GM23338 (cell line): ENCODE measurements around the gene CHMP6. TPM values are rescaled to one million over a fixed set of nuclear protein-coding genes. Genes with fewer than 3 reads are reported as not detected.

ENCODE experiments used
- ATAC-seq: fragments of 200-7000 bp; cut with Tn5 transposase; 3 replicates; pipeline ENCODE4 v1.9.1; 2020
- DNase-seq: peaks from one replicate; pipeline ENCODE4 v3.0.0-alpha.2; 2015; ENCODE audit warnings: low spot score
- H2AFZ ChIP-seq: fragments of 200-600 bp; sonication (generic); 2 replicates; pipeline ENCODE4 v1.8.0; 2016; ENCODE audit warnings: antibody characterized with exemption, mild to moderate bottlenecking, moderate library complexity
- H3F3A ChIP-seq: fragments of 200-600 bp; sonication (generic); replicated peaks from 2 replicates; pipeline ENCODE4 v1.8.0; 2017; ENCODE audit warnings: antibody characterized with exemption, mixed run types, low read depth
- H3K27ac ChIP-seq: fragments of 200-600 bp; sonication (generic); 2 replicates; pipeline ENCODE4 v1.6.1; 2016; ENCODE audit warnings: low read depth
- H3K27me3 ChIP-seq: fragments of 200-600 bp; sonication (generic); 2 replicates; pipeline ENCODE4 v1.8.0; 2016; ENCODE audit warnings: mild to moderate bottlenecking, mixed run types, moderate library complexity; ENCODE audit not compliant: insufficient read depth
- H3K36me3 ChIP-seq: fragments of 200-600 bp; sonication (generic); 2 replicates; pipeline ENCODE4 v1.8.0; 2016; ENCODE audit warnings: mild to moderate bottlenecking; ENCODE audit not compliant: insufficient read depth
- H3K4me1 ChIP-seq: fragments of 200-600 bp; sonication (generic); 2 replicates; pipeline ENCODE4 v1.8.0; 2016; ENCODE audit warnings: mild to moderate bottlenecking, moderate library complexity; ENCODE audit not compliant: insufficient read depth
- H3K4me2 ChIP-seq: fragments of 200-600 bp; sonication (generic); 2 replicates; pipeline ENCODE4 v1.7.1; 2017; ENCODE audit warnings: mixed run types
- H3K4me3 ChIP-seq: fragments of 200-600 bp; sonication (generic); 2 replicates; pipeline ENCODE4 v1.6.1; 2016; ENCODE audit warnings: mixed run types
- H3K79me2 ChIP-seq: fragments of 200-600 bp; sonication (generic); replicated peaks from 2 replicates; pipeline ENCODE4 v1.8.0; 2017; ENCODE audit warnings: mild to moderate bottlenecking; ENCODE audit not compliant: insufficient read depth
- H3K9me2 ChIP-seq: fragments of 200-600 bp; sonication (generic); 2 replicates; pipeline ENCODE4 v1.8.0; 2017; ENCODE audit not compliant: insufficient read depth
- H4K20me1 ChIP-seq: fragments of 200-600 bp; sonication (generic); replicated peaks from 2 replicates; pipeline ENCODE4 v1.8.0; 2017; ENCODE audit warnings: mild to moderate bottlenecking; ENCODE audit not compliant: insufficient read depth
- H3K27ac Mint-ChIP-seq: 2 replicates; pipeline ENCODE4 v1.8.0; 2020; ENCODE audit warnings: inconsistent platforms, mild to moderate bottlenecking, moderate library complexity, mixed read lengths
- H3K27me3 Mint-ChIP-seq: 3 replicates; pipeline ENCODE4 v1.8.0; 2022; ENCODE audit warnings: low read depth, mild to moderate bottlenecking, moderate library complexity, mixed read lengths, inconsistent platforms; ENCODE audit not compliant: insufficient read depth, poor library complexity
- H3K36me3 Mint-ChIP-seq: 3 replicates; pipeline ENCODE4 v1.8.0; 2021; ENCODE audit warnings: low read depth, mild to moderate bottlenecking, inconsistent platforms, moderate library complexity, mixed read lengths
- H3K4me1 Mint-ChIP-seq: 3 replicates; pipeline ENCODE4 v1.8.0; 2020; ENCODE audit warnings: mild to moderate bottlenecking, inconsistent platforms, mixed read lengths
- H3K4me3 Mint-ChIP-seq: 3 replicates; pipeline ENCODE4 v1.8.0; 2021; ENCODE audit warnings: moderate library complexity, mild to moderate bottlenecking, inconsistent platforms, mixed read lengths
- H3K9me3 Mint-ChIP-seq: 3 replicates; pipeline ENCODE4 v1.8.0; 2020; ENCODE audit warnings: moderate library complexity, mild to moderate bottlenecking, inconsistent platforms, mixed read lengths
- CTCF ChIP-seq, 2 experiments: fragments of 200-600 bp in 1 of 2; sonication (generic) in 1 of 2; conservative IDR thresholded peaks; 2 replicates each; pipeline versions ENCODE4 v1.5.1 to v1.6.1; 2016 to 2017; ENCODE audit warnings: antibody characterized with exemption in 2 of 2, low read depth in 2 of 2, mild to moderate bottlenecking in 2 of 2, moderate library complexity in 1 of 2
- EZH2 ChIP-seq: fragments of 200-600 bp; sonication (generic); IDR thresholded peaks from one replicate; pipeline ENCODE4 v1.8.0; 2017; ENCODE audit warnings: antibody characterized with exemption, mild to moderate bottlenecking, low read depth; ENCODE audit not compliant: unreplicated experiment
- POLR2AphosphoS5 ChIP-seq: IDR thresholded peaks from 2 replicates; pipeline ENCODE4 v1.6.1; 2016; ENCODE audit warnings: antibody characterized with exemption, low read depth
- ZNF331 ChIP-seq: fragments of 250-450 bp; sonication (Bioruptor Pico); IDR thresholded peaks from 2 replicates; pipeline ENCODE4 v1.5.0; 2020; ENCODE audit warnings: low read depth, mild to moderate bottlenecking, moderate library complexity
- ZNF462 ChIP-seq: fragments of 250-450 bp; sonication (Bioruptor Pico); IDR thresholded peaks from 2 replicates; pipeline ENCODE4 v1.5.0; 2020; ENCODE audit warnings: mild to moderate bottlenecking, moderate library complexity
- polyA plus RNA-seq: library from polyadenylated mRNA; unstranded; fragments of >200 nt; fragmentation: Nextera tagmentation; extraction: Ambion mirVana; gene quantifications from 2 replicates; pipeline ENCODE4 v1.2.1, GENCODE V29; 2016
- total RNA-seq: library from RNA; depleted of rRNA; stranded (reverse); fragments of >200 nt; shearing (Covaris generic); gene quantifications from 2 replicates; pipeline ENCODE4 v1.2.3, GENCODE V29; 2014

Gene CHMP6
- total and polyA plus RNA-seq, 2 experiments from 2014 or later = 12.3 to 14.0 TPM

GRCh38 chr17:80960797-80961452, 30.7 kb upstream of the CHMP6 start (continued):
- no peak for TF ChIP-seq ZNF462 (CRISPR knock-in tag)
- no peak for TF ChIP-seq ZNF331 (CRISPR knock-in tag)
- no peak for TF ChIP-seq EZH2
- TF ChIP-seq CTCF (conservative IDR thresholded peaks at IDR 0.05; ENCODE audit: low read depth in 2 of 2) = no peak
- no peak for TF ChIP-seq POLR2AphosphoS5

GRCh38 chr17:80961541-80962330, 29.9 kb upstream of the CHMP6 start:
- H3K36me3 ChIP-seq = no peaks in the 10 kb centered on the region
- ATAC-seq (no peak), DNase-seq (no peak)
- H4K20me1 ChIP-seq = no peaks in the 10 kb centered on the region
- H3K9me2 ChIP-seq = no peaks in the 10 kb centered on the region
- H3K4me1 ChIP-seq = no peaks in the 10 kb centered on the region
- H3K36me3 Mint-ChIP-seq = peaks cover 4% of the 10 kb centered on the region; the same call in 1 of the 3 replicates
- peaks cover 4% of the 10 kb centered on the region for H3K27me3 Mint-ChIP-seq
- no peaks in the 10 kb centered on the region for H3F3A ChIP-seq
- no peak overlapping the region for H3K27ac Mint-ChIP-seq
- H3K4me1 Mint-ChIP-seq = peaks cover 6% of the 10 kb centered on the region; the same call in 2 of the 3 replicates
- no peaks in the 10 kb centered on the region; the same call in 2 of the 3 replicates for H3K9me3 Mint-ChIP-seq
- H3K27ac ChIP-seq = no peak overlapping the region
- no peak overlapping the region for H3K4me2 ChIP-seq
- no peaks in the 10 kb centered on the region for H3K27me3 ChIP-seq
- no peak overlapping the region for H3K4me3 Mint-ChIP-seq
- H2AFZ ChIP-seq = no peak overlapping the region
- H3K79me2 ChIP-seq = no peaks in the 10 kb centered on the region
- H3K4me3 ChIP-seq = no peak overlapping the region
- no peak for TF ChIP-seq ZNF462 (CRISPR knock-in tag)
